ENCODE measurements around the gene PEBP1. TPM values are rescaled to one million over a fixed set of nuclear protein-coding genes. Genes with fewer than 3 reads are reported as not detected.

The PEBP1 gene
- total and polyA plus RNA-seq, 2 experiments from 2014 or later: 598 to 685 TPM

- H3K27ac ChIP-seq: peak overlapping the region; percentile 86
- no peaks in the 10 kb centered on the region for H3K9me3 ChIP-seq (ENCODE audit: low read depth)
- H3K79me2 ChIP-seq: peaks cover 14% of the 10 kb centered on the region
- no peaks in the 10 kb centered on the region for H3K4me1 ChIP-seq (ENCODE audit: insufficient read depth)
- peak overlapping the region; percentile 72 for H3K4me2 ChIP-seq
- H2AFZ ChIP-seq: peak overlapping the region; percentile 31
- H4K20me1 ChIP-seq (ENCODE audit: insufficient read depth, poor library complexity, severe bottlenecking): no peaks in the 10 kb centered on the region
- H3K9me2 ChIP-seq (replicated peaks; ENCODE audit: insufficient read depth): no peaks in the 10 kb centered on the region
- 45% methylated on average over 14 of the region's 14 CpGs for WGBS (ENCODE audit: low lambda C conversion rate, missing lambda C conversion rate)
- DNase-seq (ENCODE audit: low spot score): peak; percentile 33
- H3K27me3 ChIP-seq: no peaks in the 10 kb centered on the region
- peak overlapping the region; percentile 4 for H3K4me3 ChIP-seq
- H3K36me3 ChIP-seq (replicated peaks; ENCODE audit: insufficient read depth, low read depth): no peaks in the 10 kb centered on the region
- TF ChIP-seq EZH2 (IDR thresholded peaks at IDR 0.05; ENCODE audit: borderline replicate concordance) (no peak), CTCF (IDR thresholded peaks at IDR 0.05; ENCODE audit: poor library complexity) (no peak), EZH2phosphoT487 (IDR thresholded peaks at IDR 0.05; ENCODE audit: low read depth, severe bottlenecking, unreplicated experiment) (no peak)
Observed at GRCh38 chr12:118189741-118190191, 53.8 kb downstream of the PEBP1 start.

GRCh38 chr12:118190266-118190665 is 54.3 kb downstream of the PEBP1 start:
- Histone ChIP-seq H3K27ac (peak overlapping the region; percentile 86), H3K79me2 (peaks cover 14% of the 10 kb centered on the region), H3K9me3 (ENCODE audit: low read depth) (no peaks in the 10 kb centered on the region), H4K20me1 (ENCODE audit: insufficient read depth, poor library complexity, severe bottlenecking) (no peaks in the 10 kb centered on the region), H3K27me3 (no peaks in the 10 kb centered on the region), H3K36me3 (replicated peaks; ENCODE audit: insufficient read depth, low read depth) (no peaks in the 10 kb centered on the region), H2AFZ (peak overlapping the region; percentile 31), H3K9me2 (replicated peaks; ENCODE audit: insufficient read depth) (no peaks in the 10 kb centered on the region), H3K4me2 (peak overlapping the region; percentile 72), H3K4me1 (ENCODE audit: insufficient read depth) (no peaks in the 10 kb centered on the region), H3K4me3 (peak overlapping the region; percentile 4)
- no peak for TF ChIP-seq CTCF (IDR thresholded peaks at IDR 0.05; ENCODE audit: poor library complexity)
- TF ChIP-seq EZH2 (IDR thresholded peaks at IDR 0.05; ENCODE audit: borderline replicate concordance): no peak
- TF ChIP-seq EZH2phosphoT487 (IDR thresholded peaks at IDR 0.05; ENCODE audit: low read depth, severe bottlenecking, unreplicated experiment): no peak
- whole genome bisulfite sequencing (ENCODE audit: low lambda C conversion rate, missing lambda C conversion rate): 59% methylated on average over 11 of the region's 11 CpGs
- DNase-seq (ENCODE audit: low spot score): peak; percentile 18

- no peaks in the 10 kb centered on the region for H3K9me3 ChIP-seq (ENCODE audit: low read depth)
- TF ChIP-seq CTCF (IDR thresholded peaks at IDR 0.05; ENCODE audit: poor library complexity) (no peak), EZH2 (IDR thresholded peaks at IDR 0.05; ENCODE audit: borderline replicate concordance) (no peak), EZH2phosphoT487 (IDR thresholded peaks at IDR 0.05; ENCODE audit: low read depth, severe bottlenecking, unreplicated experiment) (no peak)
- H4K20me1 ChIP-seq (ENCODE audit: insufficient read depth, poor library complexity, severe bottlenecking): no peaks in the 10 kb centered on the region
- no peak overlapping the region for H3K27ac ChIP-seq
- H3K36me3 ChIP-seq (replicated peaks; ENCODE audit: insufficient read depth, low read depth): no peaks in the 10 kb centered on the region
- no peaks in the 10 kb centered on the region for H3K27me3 ChIP-seq
- DNase-seq (ENCODE audit: low spot score): no peak
- no peak overlapping the region for H3K4me3 ChIP-seq
- peaks cover 3% of the 10 kb centered on the region for H3K79me2 ChIP-seq
- H3K4me2 ChIP-seq: no peak overlapping the region
- H3K4me1 ChIP-seq (ENCODE audit: insufficient read depth): no peaks in the 10 kb centered on the region
- 92% methylated on average over 5 of the region's 5 CpGs for WGBS (ENCODE audit: low lambda C conversion rate, missing lambda C conversion rate)
- H3K9me2 ChIP-seq (replicated peaks; ENCODE audit: insufficient read depth): no peaks in the 10 kb centered on the region
- no peak overlapping the region for H2AFZ ChIP-seq
Observed at GRCh38 chr12:118193477-118193876, 57.6 kb downstream of the PEBP1 start.

- DNase-seq (ENCODE audit: low spot score): no peak
- H2AFZ ChIP-seq: no peak overlapping the region
- 90% methylated on average over 6 of the region's 6 CpGs for WGBS (ENCODE audit: low lambda C conversion rate, missing lambda C conversion rate)
- no peaks in the 10 kb centered on the region for H3K9me2 ChIP-seq (replicated peaks; ENCODE audit: insufficient read depth)
- H3K27me3 ChIP-seq: no peaks in the 10 kb centered on the region
- TF ChIP-seq EZH2phosphoT487 (IDR thresholded peaks at IDR 0.05; ENCODE audit: low read depth, severe bottlenecking, unreplicated experiment) (no peak), EZH2 (IDR thresholded peaks at IDR 0.05; ENCODE audit: borderline replicate concordance) (no peak), CTCF (IDR thresholded peaks at IDR 0.05; ENCODE audit: poor library complexity) (no peak)
- no peak overlapping the region for H3K4me2 ChIP-seq
- no peaks in the 10 kb centered on the region for H3K79me2 ChIP-seq
- no peak overlapping the region for H3K27ac ChIP-seq
- H4K20me1 ChIP-seq (ENCODE audit: insufficient read depth, poor library complexity, severe bottlenecking): no peaks in the 10 kb centered on the region
- no peaks in the 10 kb centered on the region for H3K4me1 ChIP-seq (ENCODE audit: insufficient read depth)
- no peaks in the 10 kb centered on the region for H3K36me3 ChIP-seq (replicated peaks; ENCODE audit: insufficient read depth, low read depth)
- no peak overlapping the region for H3K4me3 ChIP-seq
- no peaks in the 10 kb centered on the region for H3K9me3 ChIP-seq (ENCODE audit: low read depth)
Observed at GRCh38 chr12:118193958-118194357, 58.0 kb downstream of the PEBP1 start.

Measured in hepatocyte (in vitro differentiated cells).